Measurements from ENCODE around the gene AK9. TPM values are rescaled to one million over a fixed set of nuclear protein-coding genes. Genes with fewer than 3 reads are reported as not detected.

AK9 gene
- total RNA-seq, 4 donors from 2014 or later, result 3.1 to 9.5 (median 6.3) TPM

GRCh38 chr6:109506314-109506713 lies 184.7 kb downstream of the AK9 start:
- Histone ChIP-seq H3K27ac (no peak overlapping the region), H3K9me3 (no peaks in the 10 kb centered on the region), H3K27me3 (no peaks in the 10 kb centered on the region), H3K4me3 (no peak overlapping the region), H3K4me1 (peaks cover 14% of the 10 kb centered on the region), H3K36me3 (no peaks in the 10 kb centered on the region)
- WGBS, result 85% methylated on average over 2 of the region's 2 CpGs
- no peak for TF ChIP-seq POLR2AphosphoS5 (IDR thresholded peaks at IDR 0.05)
- no peak for TF ChIP-seq EP300 (IDR thresholded peaks at IDR 0.05)
- no peak for DNase-seq (ENCODE audit: low spot score in 2 of 2)

GRCh38 chr6:109503327-109504224 lies 187.4 kb downstream of the AK9 start:
- 78% methylated on average over 8 of the region's 10 CpGs for WGBS
- Histone ChIP-seq H3K27me3 (no peaks in the 10 kb centered on the region), H3K9me3 (no peaks in the 10 kb centered on the region), H3K4me1 (peaks cover 4% of the 10 kb centered on the region), H3K27ac (no peak overlapping the region), H3K36me3 (no peaks in the 10 kb centered on the region), H3K4me3 (no peak overlapping the region)
- TF ChIP-seq EP300 (IDR thresholded peaks at IDR 0.05) (no peak), POLR2A (IDR thresholded peaks at IDR 0.05) (no peak), CTCF (IDR thresholded peaks at IDR 0.05) (no peak), POLR2AphosphoS5 (IDR thresholded peaks at IDR 0.05) (no peak)
- no peak for DNase-seq (ENCODE audit: low spot score in 2 of 2)

- WGBS, result 56% methylated on average over 2 of the region's 2 CpGs
- no peak overlapping the region for H3K4me3 ChIP-seq
- H3K27ac ChIP-seq, result no peak overlapping the region
- TF ChIP-seq POLR2A (IDR thresholded peaks at IDR 0.05) (no peak), EP300 (IDR thresholded peaks at IDR 0.05) (no peak), CTCF (IDR thresholded peaks at IDR 0.05) (no peak), POLR2AphosphoS5 (IDR thresholded peaks at IDR 0.05) (no peak)
- H3K9me3 ChIP-seq, result no peaks in the 10 kb centered on the region
- peaks cover 10% of the 10 kb centered on the region for H3K4me1 ChIP-seq
- no peaks in the 10 kb centered on the region for H3K36me3 ChIP-seq
- no peak for DNase-seq (ENCODE audit: low spot score in 2 of 2)
- no peaks in the 10 kb centered on the region for H3K27me3 ChIP-seq
Observed at GRCh38 chr6:109498936-109499335, 192.1 kb downstream of the AK9 start.

GRCh38 chr6:109498052-109498451 lies 192.9 kb downstream of the AK9 start:
- Histone ChIP-seq H3K4me3 (no peak overlapping the region), H3K9me3 (no peaks in the 10 kb centered on the region), H3K27me3 (no peaks in the 10 kb centered on the region), H3K36me3 (no peaks in the 10 kb centered on the region), H3K4me1 (peaks cover 10% of the 10 kb centered on the region), H3K27ac (no peak overlapping the region)
- no peak for DNase-seq (ENCODE audit: low spot score in 2 of 2)
- 90% methylated on average over 4 of the region's 4 CpGs for WGBS
- TF ChIP-seq POLR2AphosphoS5 (IDR thresholded peaks at IDR 0.05) (no peak), EP300 (IDR thresholded peaks at IDR 0.05) (no peak), POLR2A (IDR thresholded peaks at IDR 0.05) (no peak), CTCF (IDR thresholded peaks at IDR 0.05) (no peak)

- TF ChIP-seq CTCF (IDR thresholded peaks at IDR 0.05) (no peak), EP300 (IDR thresholded peaks at IDR 0.05) (no peak)
- 51% methylated on average over 9 of the region's 9 CpGs for whole genome bisulfite sequencing
Observed at GRCh38 chr6:109496036-109496772, 194.8 kb downstream of the AK9 start.

More at GRCh38 chr6:109496036-109496772, 194.8 kb downstream of the AK9 start:
- H3K4me1 ChIP-seq, result peaks cover 10% of the 10 kb centered on the region
- no peaks in the 10 kb centered on the region for H3K36me3 ChIP-seq
- no peak overlapping the region for H3K27ac ChIP-seq
- H3K9me3 ChIP-seq, result no peaks in the 10 kb centered on the region
- no peak for DNase-seq (ENCODE audit: low spot score in 2 of 2)
- no peaks in the 10 kb centered on the region for H3K27me3 ChIP-seq
- no peak overlapping the region for H3K4me3 ChIP-seq
